Large intestine (tissue), 12 donors: ENCODE results near the gene ZNF83. TPM values are rescaled to one million over a fixed set of nuclear protein-coding genes. Genes with fewer than 3 reads are reported as not detected.
"Not testable (repeated sequence)": the region's sequence is repeated elsewhere in the genome, so short reads cannot be mapped to it uniquely, and the experiment has no call there.

Source experiments
- DNase-seq, 2 donors: peaks; one replicate each; pipeline versions ENCODE4 v3.0.0 to v3.0.0-alpha.2; 2013
- H3K27ac ChIP-seq: one replicate; pipeline ENCODE4 v1.5.1; 2013; ENCODE audit warnings: low read length
- H3K27me3 ChIP-seq: 2 replicates; pipeline ENCODE4 v1.6.1; 2013; ENCODE audit warnings: low read length; ENCODE audit not compliant: control insufficient read depth, insufficient read depth
- H3K36me3 ChIP-seq: 2 replicates; pipeline ENCODE4 v1.6.1; 2013; ENCODE audit warnings: low read length; ENCODE audit not compliant: control insufficient read depth, insufficient read depth
- H3K4me1 ChIP-seq: one replicate; pipeline ENCODE4 v1.6.1; 2013; ENCODE audit warnings: low read length; ENCODE audit not compliant: control insufficient read depth, insufficient read depth
- H3K4me3 ChIP-seq: one replicate; pipeline ENCODE4 v1.5.1; 2013; ENCODE audit warnings: low read length
- H3K9me3 ChIP-seq: one replicate; pipeline ENCODE4 v1.6.1; 2013; ENCODE audit warnings: mild to moderate bottlenecking, low read depth, low read length, moderate library complexity; ENCODE audit not compliant: control insufficient read depth
- WGBS: methylation state at CpG from one replicate; pipeline ENCODE4 v1.1.5; 2013; ENCODE audit warnings: low lambda C conversion rate; ENCODE audit not compliant: insufficient coverage; 5-methylcytosine and 5-hydroxymethylcytosine counted together
- long read RNA-seq, 11 donors: transcript quantifications; one replicate each; lab custom pipeline, GENCODE V29; 2026
- polyA plus RNA-seq: library from polyadenylated mRNA; unstranded; fragments of 120-200 nt; gene quantifications from one replicate; pipeline ENCODE4 v1.2.1, GENCODE V29; 2013

The ZNF83 gene
- polyA plus RNA-seq: 90.2 TPM
- long read RNA-seq, donor 1, transcript ZNF83-203 (2 exons, 3,743 nt): major isoform, 7 of 29 reads
- long read RNA-seq, donor 1, partial matches to known transcripts: 12 of 29 reads
- long read RNA-seq, donor 1, other reads (novel, unspliced or antisense): 5 of 29 reads
- long read RNA-seq, donor 2, transcript ZNF83-203 (2 exons, 3,743 nt): major isoform, 23 of 45 reads
- long read RNA-seq, donor 2, partial matches to known transcripts: 16 of 45 reads
- long read RNA-seq, donor 2, other reads (novel, unspliced or antisense): 0 of 45 reads
- long read RNA-seq, donor 3, transcript ZNF83-203 (2 exons, 3,743 nt): major isoform, 17 of 33 reads
- long read RNA-seq, donor 3, transcript ZNF83-217 (3 exons, 728 nt): minor isoform, 5 of 33 reads
- long read RNA-seq, donor 3, partial matches to known transcripts: 8 of 33 reads
- long read RNA-seq, donor 3, other reads (novel, unspliced or antisense): 0 of 33 reads
- long read RNA-seq, donor 4, partial matches to known transcripts: 0 of 5 reads
- long read RNA-seq, donor 4, other reads (novel, unspliced or antisense): 0 of 5 reads
- long read RNA-seq, donor 5, transcript ZNF83-203 (2 exons, 3,743 nt): major isoform, 6 of 8 reads
- long read RNA-seq, donor 5, partial matches to known transcripts: 0 of 8 reads
- long read RNA-seq, donor 5, other reads (novel, unspliced or antisense): 0 of 8 reads
- long read RNA-seq, donor 6, transcript ZNF83-203 (2 exons, 3,743 nt): major isoform, 17 of 21 reads
- long read RNA-seq, donor 6, partial matches to known transcripts: 0 of 21 reads
- long read RNA-seq, donor 6, other reads (novel, unspliced or antisense): 0 of 21 reads
- long read RNA-seq, donor 7, full-length matches to known transcripts: 7 of 7 reads
- long read RNA-seq, donor 7, partial matches to known transcripts: 0 of 7 reads
- long read RNA-seq, donor 7, other reads (novel, unspliced or antisense): 0 of 7 reads
- long read RNA-seq, donor 8, transcript ZNF83-203 (2 exons, 3,743 nt): major isoform, 15 of 17 reads
- long read RNA-seq, donor 8, partial matches to known transcripts: 0 of 17 reads
- long read RNA-seq, donor 8, other reads (novel, unspliced or antisense): 0 of 17 reads
- long read RNA-seq, donor 9, transcript ZNF83-203 (2 exons, 3,743 nt): major isoform, 10 of 15 reads
- long read RNA-seq, donor 9, partial matches to known transcripts: 0 of 15 reads
- long read RNA-seq, donor 9, other reads (novel, unspliced or antisense): 0 of 15 reads
- long read RNA-seq, donor 10, transcript ZNF83-203 (2 exons, 3,743 nt): major isoform, 7 of 8 reads
- long read RNA-seq, donor 10, partial matches to known transcripts: 0 of 8 reads
- long read RNA-seq, donor 10, other reads (novel, unspliced or antisense): 0 of 8 reads
- long read RNA-seq, donor 11, transcript ZNF83-203 (2 exons, 3,743 nt): major isoform, 5 of 12 reads
- long read RNA-seq, donor 11, partial matches to known transcripts: 0 of 12 reads
- long read RNA-seq, donor 11, other reads (novel, unspliced or antisense): 0 of 12 reads

- Histone ChIP-seq H3K9me3 (peaks cover 6% of the 10 kb centered on the region), H3K27ac (peak within 1 kb of the TSS; percentile 99), H3K4me3 (peak within 1 kb of the TSS; percentile 96), H3K36me3 (peaks cover 6% of the 10 kb centered on the region), H3K4me1 (peaks cover 2% of the 10 kb centered on the region), H3K27me3 (no peaks in the 10 kb centered on the region)
- peak; percentile 89 to 93 for DNase-seq
- WGBS: no CpG with 5 or more reads among the region's 55 CpGs
Measured at GRCh38 chr19:52637718-52638585, at the start of gene ZNF83. Gene ZNF83, minus strand, starts transcription at chr19:52638355.

- WGBS: 80% methylated on average over 1 of the region's 3 CpGs
- Histone ChIP-seq H3K27me3 (no peaks in the 10 kb centered on the region), H3K4me3 (no peak overlapping the region), H3K9me3 (no peaks in the 10 kb centered on the region), H3K27ac (no peak overlapping the region), H3K4me1 (peaks cover 12% of the 10 kb centered on the region), H3K36me3 (peaks cover 2% of the 10 kb centered on the region)
- no peak for DNase-seq
Measured at GRCh38 chr19:52687684-52688083, 49.5 kb upstream of the ZNF83 start.

GRCh38 chr19:52685811-52686210 is 47.7 kb upstream of the ZNF83 start:
- Histone ChIP-seq H3K27me3 (no peaks in the 10 kb centered on the region), H3K4me1 (peaks cover 14% of the 10 kb centered on the region), H3K36me3 (peaks cover 2% of the 10 kb centered on the region), H3K9me3 (no peaks in the 10 kb centered on the region), H3K27ac (no peak overlapping the region), H3K4me3 (no peak overlapping the region)
- WGBS: no CpG with 5 or more reads among the region's 1 CpG
- DNase-seq: no peak

GRCh38 chr19:52681216-52681615 is 43.1 kb upstream of the ZNF83 start:
- H3K4me3 ChIP-seq, H3K9me3 ChIP-seq, H3K4me1 ChIP-seq, H3K36me3 ChIP-seq, H3K27me3 ChIP-seq: not testable (repeated sequence)
- H3K27ac ChIP-seq: peak overlapping the region; percentile 73
- WGBS: no CpG with 5 or more reads among the region's 1 CpG
- DNase-seq: peak; percentile 59 to 83

GRCh38 chr19:52679598-52679997 is 41.4 kb upstream of the ZNF83 start:
- no peak overlapping the region for H3K4me3 ChIP-seq
- H3K9me3 ChIP-seq: peaks cover 4% of the 10 kb centered on the region
- no peak overlapping the region for H3K27ac ChIP-seq
- WGBS: 88% methylated on average over 2 of the region's 5 CpGs
- peaks cover 9% of the 10 kb centered on the region for H3K4me1 ChIP-seq
- no peaks in the 10 kb centered on the region for H3K27me3 ChIP-seq
- DNase-seq: no peak
- H3K36me3 ChIP-seq: peaks cover 6% of the 10 kb centered on the region

- not testable (repeated sequence) for DNase-seq, H3K36me3 ChIP-seq, H3K4me3 ChIP-seq, H3K27ac ChIP-seq, H3K9me3 ChIP-seq, H3K4me1 ChIP-seq, H3K27me3 ChIP-seq
- WGBS: 100% methylated on average over 1 of the region's 6 CpGs
Measured at GRCh38 chr19:52675239-52675638, 37.1 kb upstream of the ZNF83 start.

GRCh38 chr19:52673014-52673413 is 34.9 kb upstream of the ZNF83 start:
- no peaks in the 10 kb centered on the region for H3K4me1 ChIP-seq
- H3K27me3 ChIP-seq: no peaks in the 10 kb centered on the region
- H3K4me3 ChIP-seq: no peak overlapping the region
- no CpG with 5 or more reads among the region's 4 CpGs for WGBS
- DNase-seq: no peak
- no peaks in the 10 kb centered on the region for H3K36me3 ChIP-seq
- peaks cover 4% of the 10 kb centered on the region for H3K9me3 ChIP-seq
- H3K27ac ChIP-seq: no peak overlapping the region

GRCh38 chr19:52670046-52670445 is 31.9 kb upstream of the ZNF83 start:
- 67% methylated on average over 1 of the region's 4 CpGs for WGBS
- Histone ChIP-seq H3K4me3 (no peak overlapping the region), H3K36me3 (no peaks in the 10 kb centered on the region), H3K27ac (peak overlapping the region; percentile 0), H3K9me3 (no peaks in the 10 kb centered on the region), H3K4me1 (no peaks in the 10 kb centered on the region), H3K27me3 (no peaks in the 10 kb centered on the region)
- DNase-seq: peak; percentile 60 to 68

- H3K27me3 ChIP-seq: no peaks in the 10 kb centered on the region
- peak overlapping the region; percentile 22 for H3K27ac ChIP-seq
- no peak for DNase-seq
- no peaks in the 10 kb centered on the region for H3K4me1 ChIP-seq
- H3K9me3 ChIP-seq: no peaks in the 10 kb centered on the region
- no peak overlapping the region for H3K4me3 ChIP-seq
- 100% methylated on average over 1 of the region's 5 CpGs for WGBS
- H3K36me3 ChIP-seq: no peaks in the 10 kb centered on the region
Measured at GRCh38 chr19:52669586-52669985, 31.4 kb upstream of the ZNF83 start.
